Measurements from ENCODE around the gene AMPD3. TPM values are rescaled to one million over a fixed set of nuclear protein-coding genes. Genes with fewer than 3 reads are reported as not detected.

Gene AMPD3
- total and polyA plus RNA-seq, 2 donors (not counting 3 experiments of a cell fraction or from before 2014, with no cell fraction given), result 1.4 to 2.5 TPM

DNA sequence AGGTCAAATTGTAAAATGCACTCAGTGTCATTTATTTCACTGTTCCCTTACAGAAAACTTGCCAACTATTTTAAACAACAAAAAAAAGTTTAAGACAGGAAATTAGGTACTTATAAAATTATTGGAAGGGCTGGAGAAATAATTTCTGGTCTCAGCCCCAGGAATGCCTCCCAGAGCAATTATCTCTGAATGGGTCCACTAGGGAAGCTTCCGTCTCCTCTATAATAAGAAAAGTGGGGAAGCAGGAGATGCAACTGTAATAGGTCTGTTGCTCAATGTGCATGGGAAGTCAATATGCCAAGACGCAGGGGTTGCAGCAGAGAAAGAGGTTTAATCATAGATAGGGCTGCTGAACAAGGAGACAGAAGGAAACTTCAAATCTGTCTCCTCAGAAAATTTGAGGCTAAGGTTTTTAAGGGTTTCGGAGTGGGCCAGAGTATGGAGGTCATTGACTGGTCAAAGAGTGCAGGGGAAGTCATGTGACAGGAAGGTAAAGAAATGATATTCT, 96.8 kb downstream of the AMPD3 start:
- TF ChIP-seq POLR2A (IDR thresholded peaks at IDR 0.05; ENCODE audit: low read depth, low read length) (no peak), FOS (IDR thresholded peaks at IDR 0.05; ENCODE audit: borderline replicate concordance, insufficient read depth, low read length) (no peak), JUN (IDR thresholded peaks at IDR 0.05; ENCODE audit: borderline replicate concordance, insufficient read depth, insufficient read length, low read depth) (no peak), POLR2AphosphoS5 (IDR thresholded peaks at IDR 0.05; ENCODE audit: insufficient read depth, low read depth, low read length) (no peak), EZH2 (IDR thresholded peaks at IDR 0.05; ENCODE audit: borderline replicate concordance, low read depth, low read length, severe bottlenecking) (no peak), MYC (IDR thresholded peaks at IDR 0.05; ENCODE audit: low read depth, low read length) (no peak), GATA2 (IDR thresholded peaks at IDR 0.05; ENCODE audit: insufficient read depth, insufficient read length, low read depth, low read length) (no peak)
- TF ChIP-seq, protein P1, sequence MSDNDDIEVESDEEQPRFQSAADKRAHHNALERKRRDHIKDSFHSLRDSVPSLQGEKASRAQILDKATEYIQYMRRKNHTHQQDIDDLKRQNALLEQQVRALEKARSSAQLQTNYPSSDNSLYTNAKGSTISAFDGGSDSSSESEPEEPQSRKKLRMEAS (IDR thresholded peaks at IDR 0.05; ENCODE audit: insufficient read depth, insufficient read length), result no peak
- TF ChIP-seq, protein P2, sequence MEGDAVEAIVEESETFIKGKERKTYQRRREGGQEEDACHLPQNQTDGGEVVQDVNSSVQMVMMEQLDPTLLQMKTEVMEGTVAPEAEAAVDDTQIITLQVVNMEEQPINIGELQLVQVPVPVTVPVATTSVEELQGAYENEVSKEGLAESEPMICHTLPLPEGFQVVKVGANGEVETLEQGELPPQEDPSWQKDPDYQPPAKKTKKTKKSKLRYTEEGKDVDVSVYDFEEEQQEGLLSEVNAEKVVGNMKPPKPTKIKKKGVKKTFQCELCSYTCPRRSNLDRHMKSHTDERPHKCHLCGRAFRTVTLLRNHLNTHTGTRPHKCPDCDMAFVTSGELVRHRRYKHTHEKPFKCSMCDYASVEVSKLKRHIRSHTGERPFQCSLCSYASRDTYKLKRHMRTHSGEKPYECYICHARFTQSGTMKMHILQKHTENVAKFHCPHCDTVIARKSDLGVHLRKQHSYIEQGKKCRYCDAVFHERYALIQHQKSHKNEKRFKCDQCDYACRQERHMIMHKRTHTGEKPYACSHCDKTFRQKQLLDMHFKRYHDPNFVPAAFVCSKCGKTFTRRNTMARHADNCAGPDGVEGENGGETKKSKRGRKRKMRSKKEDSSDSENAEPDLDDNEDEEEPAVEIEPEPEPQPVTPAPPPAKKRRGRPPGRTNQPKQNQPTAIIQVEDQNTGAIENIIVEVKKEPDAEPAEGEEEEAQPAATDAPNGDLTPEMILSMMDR (IDR thresholded peaks at IDR 0.05; ENCODE audit: extremely low read depth in 1 of 2, insufficient read depth in 1 of 2, low read depth in 1 of 2, low read length in 2 of 2), result no peak
- Histone ChIP-seq H3K4me2 (ENCODE audit: insufficient read depth, low read length) (no peak overlapping the region), H3K9ac (replicated peaks; ENCODE audit: extremely low read depth, insufficient read depth, low read length) (no peak overlapping the region), H3K27me3 (ENCODE audit: control insufficient read depth in 2 of 2, insufficient read depth in 2 of 2, low read length in 2 of 2) (no peaks in the 10 kb centered on the region), H2AFZ (ENCODE audit: low read depth, low read length) (no peak overlapping the region), H3K36me3 (ENCODE audit: control insufficient read depth in 2 of 2, extremely low read depth in 1 of 2, insufficient read depth in 2 of 2, low read length in 2 of 2) (no peaks in the 10 kb centered on the region), H3K79me2 (ENCODE audit: control insufficient read depth, insufficient read depth, low read length) (no peaks in the 10 kb centered on the region), H4K20me1 (replicated peaks; ENCODE audit: control insufficient read depth, extremely low read depth, insufficient read depth, low read length) (no peaks in the 10 kb centered on the region), H3K9me1 (replicated peaks; ENCODE audit: control insufficient read depth, extremely low read depth, insufficient read depth, low read length) (no peaks in the 10 kb centered on the region), H3K4me3 (replicated peaks in 1 of 3; ENCODE audit: insufficient read depth in 1 of 3, low read depth in 1 of 3, low read length in 3 of 3) (no peak overlapping the region), H3K9me3 (replicated peaks; ENCODE audit: control insufficient read depth, insufficient read depth, low read length) (no peaks in the 10 kb centered on the region), H3K27ac (ENCODE audit: insufficient read depth, low read depth, low read length) (no peak overlapping the region), H3K4me1 (ENCODE audit: control insufficient read depth, extremely low read depth, insufficient read depth, low read length) (no peaks in the 10 kb centered on the region)
- BruUV-seq (replicated peaks), result no TSS peak
- intact Hi-C loops (cut with micrococcal nuclease) (no loop called here), dilution Hi-C loops (cut with MboI; ENCODE audit: extremely low pct_ligation_motif_present, low sequenced_read_pairs) (no loop called here)
- ChIA-PET CTCF (interaction anchor here (0.9 to 3.4 kb wide), 2 partner anchors 11 to 102 kb away, joined by 3 to 20 read pairs; partner anchors contain the start of gene RNF141), POLR2A (no interaction called here)
- DNase-seq (ENCODE audit: low read depth, low spot score) (no peak), FAIRE-seq (no peak)

All from endothelial cell of umbilical vein (primary cell).